RWPE2 (cell line): Measurements from ENCODE around the gene TEX51.

Experiments
- ATAC-seq: fragments of 200-7000 bp; cut with Tn5 transposase; 3 replicates; pipeline ENCODE4 v1.9.1; 2021; ENCODE audit warnings: low read depth
- DNase-seq: peaks from one replicate; pipeline ENCODE4 v3.0.0-alpha.2; 2020; ENCODE audit warnings: low spot score
- H3K27ac ChIP-seq: fragments of 450-650 bp; 2 replicates; pipeline ENCODE4 v1.5.1; 2017; ENCODE audit warnings: mild to moderate bottlenecking; ENCODE audit not compliant: poor library complexity, severe bottlenecking
- H3K27me3 ChIP-seq: fragments of 250-450 bp; sonication (Bioruptor Pico); 2 replicates; pipeline ENCODE4 v1.5.1; 2021; ENCODE audit warnings: mild to moderate bottlenecking, moderate library complexity; ENCODE audit not compliant: insufficient read depth, poor library complexity, severe bottlenecking
- H3K36me3 ChIP-seq: fragments of 250-450 bp; sonication (Bioruptor Pico); 2 replicates; pipeline ENCODE4 v1.5.1; 2020; ENCODE audit warnings: low read depth, mild to moderate bottlenecking, moderate library complexity
- H3K4me1 ChIP-seq: fragments of 250-450 bp; sonication (Bioruptor Pico); 2 replicates; pipeline ENCODE4 v1.5.1; 2021; ENCODE audit warnings: mild to moderate bottlenecking, moderate library complexity; ENCODE audit not compliant: insufficient read depth, poor library complexity, severe bottlenecking
- H3K4me3 ChIP-seq: fragments of 250-450 bp; sonication (Bioruptor Pico); 2 replicates; pipeline ENCODE4 v1.5.1; 2021; ENCODE audit warnings: mild to moderate bottlenecking, moderate library complexity; ENCODE audit not compliant: severe bottlenecking
- H3K9me3 ChIP-seq: fragments of 250-450 bp; sonication (Bioruptor Pico); 2 replicates; pipeline ENCODE4 v1.5.1; 2021; ENCODE audit warnings: mild to moderate bottlenecking, moderate library complexity; ENCODE audit not compliant: severe bottlenecking
- TF ChIP-seq, protein P1 (sequence below): fragments of 450-650 bp; IDR thresholded peaks from one replicate; pipeline ENCODE4 v1.5.1; 2017; ENCODE audit warnings: mild to moderate bottlenecking, moderate library complexity; ENCODE audit not compliant: poor library complexity, severe bottlenecking

Gene TEX51

DNA sequence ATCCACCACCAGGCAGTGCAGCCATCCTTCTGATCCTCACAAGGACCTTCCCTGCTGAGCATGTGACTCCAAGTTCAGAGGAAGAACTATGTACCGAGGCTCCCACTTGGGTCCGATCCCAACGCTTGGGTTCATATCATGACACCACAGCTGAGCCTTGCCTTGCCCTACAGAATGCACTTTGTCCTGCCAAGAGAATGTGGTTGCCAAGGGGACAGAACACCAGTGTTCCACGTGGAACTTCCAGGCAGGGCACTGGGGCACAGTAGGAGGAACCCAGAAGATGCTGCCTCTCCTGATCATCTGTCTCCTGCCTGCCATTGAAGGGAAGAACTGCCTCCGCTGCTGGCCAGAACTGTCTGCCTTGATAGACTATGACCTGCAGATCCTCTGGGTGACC lies at the start of gene TEX51:
Gene TEX51 (plus strand): TSS at position 255 of the 400 bp plus-strand sequence. CDS start 29 bp downstream, at position 284.
- H3K4me1 ChIP-seq = no peaks in the 10 kb centered on the region
- no peaks in the 10 kb centered on the region for H3K27me3 ChIP-seq
- ATAC-seq (no peak), DNase-seq (no peak)
- no peak within 1 kb of the TSS for H3K27ac ChIP-seq
- H3K4me3 ChIP-seq = no peak within 1 kb of the TSS
- no peaks in the 10 kb centered on the region for H3K36me3 ChIP-seq
- H3K9me3 ChIP-seq = no peaks in the 10 kb centered on the region
- TF ChIP-seq, protein P1, sequence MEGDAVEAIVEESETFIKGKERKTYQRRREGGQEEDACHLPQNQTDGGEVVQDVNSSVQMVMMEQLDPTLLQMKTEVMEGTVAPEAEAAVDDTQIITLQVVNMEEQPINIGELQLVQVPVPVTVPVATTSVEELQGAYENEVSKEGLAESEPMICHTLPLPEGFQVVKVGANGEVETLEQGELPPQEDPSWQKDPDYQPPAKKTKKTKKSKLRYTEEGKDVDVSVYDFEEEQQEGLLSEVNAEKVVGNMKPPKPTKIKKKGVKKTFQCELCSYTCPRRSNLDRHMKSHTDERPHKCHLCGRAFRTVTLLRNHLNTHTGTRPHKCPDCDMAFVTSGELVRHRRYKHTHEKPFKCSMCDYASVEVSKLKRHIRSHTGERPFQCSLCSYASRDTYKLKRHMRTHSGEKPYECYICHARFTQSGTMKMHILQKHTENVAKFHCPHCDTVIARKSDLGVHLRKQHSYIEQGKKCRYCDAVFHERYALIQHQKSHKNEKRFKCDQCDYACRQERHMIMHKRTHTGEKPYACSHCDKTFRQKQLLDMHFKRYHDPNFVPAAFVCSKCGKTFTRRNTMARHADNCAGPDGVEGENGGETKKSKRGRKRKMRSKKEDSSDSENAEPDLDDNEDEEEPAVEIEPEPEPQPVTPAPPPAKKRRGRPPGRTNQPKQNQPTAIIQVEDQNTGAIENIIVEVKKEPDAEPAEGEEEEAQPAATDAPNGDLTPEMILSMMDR = no peak

DNA sequence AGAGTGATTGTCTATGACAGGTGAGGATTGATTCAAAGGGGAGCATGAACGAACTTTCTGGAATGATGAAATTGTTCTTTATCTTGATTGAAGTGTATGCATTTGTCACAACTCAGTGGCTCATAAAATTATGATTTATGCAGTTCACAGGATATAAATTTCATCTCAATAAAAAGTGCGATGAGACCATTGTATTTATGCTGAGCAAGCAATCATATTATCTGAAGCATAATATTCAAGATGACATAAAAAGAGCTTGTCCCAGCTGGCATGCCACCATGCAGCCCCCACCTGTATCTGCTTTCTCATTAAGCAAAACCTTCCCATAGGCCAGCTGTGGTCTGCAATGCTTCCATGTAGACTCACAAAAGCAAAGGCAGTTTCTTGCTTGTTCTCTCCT lies 49.6 kb upstream of the TEX51 start:
- H3K27me3 ChIP-seq = peaks cover 7% of the 10 kb centered on the region
- no peaks in the 10 kb centered on the region for H3K4me1 ChIP-seq
- H3K27ac ChIP-seq = no peak overlapping the region
- TF ChIP-seq, protein P1 = no peak
- DNase-seq (no peak), ATAC-seq (no peak)
- H3K4me3 ChIP-seq = no peak overlapping the region
- no peaks in the 10 kb centered on the region for H3K36me3 ChIP-seq
- H3K9me3 ChIP-seq = no peaks in the 10 kb centered on the region

DNA sequence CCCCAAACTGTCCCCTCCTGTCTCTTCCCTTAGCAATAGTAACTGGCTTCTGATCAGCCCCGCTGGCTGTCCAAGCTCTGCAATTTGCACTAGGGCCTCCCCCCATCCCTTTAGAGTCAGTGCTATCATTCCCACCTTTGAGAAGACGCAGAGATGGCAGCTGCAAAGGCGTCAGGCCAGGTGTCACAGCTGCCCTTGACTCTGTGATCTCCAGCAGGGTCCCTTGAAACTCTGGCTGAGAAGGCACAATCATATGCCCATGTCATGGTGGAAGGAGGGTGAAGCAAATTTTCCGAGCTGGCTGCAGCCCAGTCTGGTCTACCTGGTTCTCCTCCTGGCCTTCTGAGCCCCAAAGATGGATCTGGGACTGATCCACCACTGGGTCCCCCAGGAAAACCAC lies 49.2 kb upstream of the TEX51 start:
- no peak overlapping the region for H3K27ac ChIP-seq
- H3K4me3 ChIP-seq = no peak overlapping the region
- TF ChIP-seq, protein P1 = no peak
- no peaks in the 10 kb centered on the region for H3K4me1 ChIP-seq
- no peaks in the 10 kb centered on the region for H3K9me3 ChIP-seq
- peaks cover 6% of the 10 kb centered on the region for H3K27me3 ChIP-seq
- no peaks in the 10 kb centered on the region for H3K36me3 ChIP-seq
- DNase-seq (no peak), ATAC-seq (no peak)

DNA sequence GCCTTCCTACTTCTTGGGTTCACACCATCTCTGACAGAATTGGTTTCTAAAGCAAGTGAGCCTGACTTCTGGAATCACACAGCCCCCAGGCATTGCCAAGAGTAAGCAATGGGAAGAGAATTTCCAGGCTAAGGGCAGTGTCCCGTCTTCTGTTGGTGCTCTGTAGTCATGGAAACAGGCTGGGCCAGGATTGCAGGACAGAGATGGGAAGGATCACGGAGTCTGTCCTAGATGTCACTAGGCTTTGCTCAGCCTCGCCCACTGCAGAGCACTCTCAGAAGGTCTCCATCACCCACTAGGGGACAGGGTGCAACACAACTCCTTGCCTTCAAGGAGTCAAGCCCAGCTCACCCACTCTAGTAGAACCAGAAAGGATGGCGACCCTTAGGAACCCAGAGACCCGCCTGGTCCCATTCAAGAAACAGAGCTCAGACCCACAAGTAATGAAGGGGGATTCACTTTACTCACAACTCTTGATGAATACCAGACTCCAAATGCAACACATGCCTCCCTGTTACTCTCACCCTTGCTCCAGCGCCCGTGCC lies 48.6 kb upstream of the TEX51 start:
- no peak for ATAC-seq
- TF ChIP-seq, protein P1 = no peak
- H3K4me1 ChIP-seq = no peaks in the 10 kb centered on the region
- no peaks in the 10 kb centered on the region for H3K9me3 ChIP-seq
- no peaks in the 10 kb centered on the region for H3K36me3 ChIP-seq
- H3K27me3 ChIP-seq = peaks cover under 1% of the 10 kb centered on the region
- no peak for DNase-seq
- H3K4me3 ChIP-seq = no peak overlapping the region
- H3K27ac ChIP-seq = no peak overlapping the region

DNA sequence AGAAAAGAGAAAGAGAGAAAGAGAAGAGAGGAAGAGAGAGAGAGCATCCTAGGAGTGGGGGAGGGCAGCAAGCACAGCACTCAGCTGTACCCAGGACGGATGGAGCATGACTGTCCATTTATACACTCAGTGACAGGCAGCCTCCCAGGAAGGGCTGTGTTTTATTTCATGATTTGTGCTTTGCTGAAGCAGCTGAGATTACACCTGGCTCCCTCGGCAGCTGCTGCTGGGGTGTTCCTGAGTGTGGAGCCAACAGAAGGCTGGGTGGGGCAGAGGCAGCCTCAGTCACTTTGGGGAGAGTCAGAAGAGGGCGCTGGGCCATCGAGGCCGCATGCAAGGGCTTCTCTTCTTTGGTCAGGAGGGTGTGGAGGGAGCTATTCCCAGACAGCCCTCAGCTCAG lies 47.8 kb upstream of the TEX51 start:
- no peaks in the 10 kb centered on the region for H3K27me3 ChIP-seq
- ATAC-seq (no peak), DNase-seq (no peak)
- TF ChIP-seq, protein P1 = no peak
- H3K36me3 ChIP-seq = no peaks in the 10 kb centered on the region
- no peak overlapping the region for H3K4me3 ChIP-seq
- H3K4me1 ChIP-seq = no peaks in the 10 kb centered on the region
- no peak overlapping the region for H3K27ac ChIP-seq
- H3K9me3 ChIP-seq = no peaks in the 10 kb centered on the region
